ENCODE data around the gene MTHFD1L.
"Not testable (repeated sequence)": the region's sequence is repeated elsewhere in the genome, so short reads cannot be mapped to it uniquely, and the experiment has no call there.

MTHFD1L gene

GRCh38 chr6:151101816-151102694 lies 236.6 kb downstream of the MTHFD1L start:
- FAIRE-seq, result no peak

- FAIRE-seq, result no peak
Measured at GRCh38 chr6:151103266-151103665, 237.8 kb downstream of the MTHFD1L start.

GRCh38 chr6:151107897-151108427 lies 242.5 kb downstream of the MTHFD1L start:
- no peak for FAIRE-seq

GRCh38 chr6:151108548-151108947 lies 243.0 kb downstream of the MTHFD1L start:
- no peak for FAIRE-seq

- FAIRE-seq, result no peak
Measured at GRCh38 chr6:151109361-151109760, 243.9 kb downstream of the MTHFD1L start.

GRCh38 chr6:151109869-151110575 lies 244.5 kb downstream of the MTHFD1L start:
- FAIRE-seq, result no peak

- FAIRE-seq, result no peak
Measured at GRCh38 chr6:151110576-151110905, 245.0 kb downstream of the MTHFD1L start.

GRCh38 chr6:151111670-151112069 lies 246.2 kb downstream of the MTHFD1L start:
- FAIRE-seq, result no peak

- no peak for FAIRE-seq
Measured at GRCh38 chr6:151112130-151112529, 246.6 kb downstream of the MTHFD1L start.

- FAIRE-seq, result not testable (repeated sequence)
Measured at GRCh38 chr6:151112884-151113283, 247.4 kb downstream of the MTHFD1L start.

- no peak for FAIRE-seq
Measured at GRCh38 chr6:151113641-151114040, 248.1 kb downstream of the MTHFD1L start.

GRCh38 chr6:151118461-151119123 lies 253.1 kb downstream of the MTHFD1L start:
- no peak for FAIRE-seq

GRCh38 chr6:151119823-151120524 lies 254.5 kb downstream of the MTHFD1L start:
- FAIRE-seq, result no peak

- no peak for FAIRE-seq
Measured at GRCh38 chr6:151121900-151122299, 256.4 kb downstream of the MTHFD1L start.

- FAIRE-seq, result not testable (repeated sequence)
Measured at GRCh38 chr6:151123641-151124040, 258.1 kb downstream of the MTHFD1L start.

GRCh38 chr6:151125242-151125641 lies 259.7 kb downstream of the MTHFD1L start:
- not testable (repeated sequence) for FAIRE-seq

- FAIRE-seq, result not testable (repeated sequence)
Measured at GRCh38 chr6:151125651-151126416, 260.3 kb downstream of the MTHFD1L start.

GRCh38 chr6:151126417-151126724 lies 260.9 kb downstream of the MTHFD1L start:
- FAIRE-seq, result not testable (repeated sequence)

- FAIRE-seq, result not testable (repeated sequence)
Measured at GRCh38 chr6:151127133-151127798, 261.8 kb downstream of the MTHFD1L start.

GRCh38 chr6:151128763-151129370 lies 263.4 kb downstream of the MTHFD1L start:
- FAIRE-seq, result no peak

- no peak for FAIRE-seq
Measured at GRCh38 chr6:151130329-151130728, 264.8 kb downstream of the MTHFD1L start.

Data from islet of Langerhans (tissue), 1 donor.